ENCODE results near the gene DNASE1L3. TPM values are rescaled to one million over a fixed set of nuclear protein-coding genes. Genes with fewer than 3 reads are reported as not detected.

Gene DNASE1L3
- total RNA-seq, 5 donors from 2014 or later (not counting 1 experiment from before 2014, with no cell fraction given), result 0.30 to 0.73 (median 0.45) TPM; not detected in 1

DNA sequence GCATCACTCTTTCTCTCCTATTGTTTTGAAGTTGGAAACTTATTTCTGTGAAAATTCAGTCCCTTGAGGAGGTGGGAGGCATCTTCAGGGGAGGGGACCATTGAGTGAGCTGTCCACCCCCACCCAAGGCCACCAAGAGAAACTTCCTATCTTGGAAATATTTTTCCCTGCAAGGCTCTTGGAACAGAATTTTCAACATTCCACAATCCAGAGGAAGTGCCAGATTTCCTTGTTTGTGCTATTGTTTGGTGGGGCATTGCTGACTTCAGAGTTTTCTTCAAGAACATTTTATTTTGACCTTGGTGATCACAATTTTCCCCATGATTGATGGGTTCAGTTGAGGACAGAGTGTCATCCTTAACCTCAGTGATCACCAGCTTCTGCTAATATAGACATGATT is 12.0 kb downstream of the DNASE1L3 start:
- Histone ChIP-seq H3K9me3 (no peaks in the 10 kb centered on the region), H3K4me3 (ENCODE audit: control insufficient read depth in 1 of 2, extremely low read depth in 1 of 2, low read length in 1 of 2) (no peak overlapping the region), H3K4me1 (ENCODE audit: control insufficient read depth in 1 of 2, extremely low read depth in 1 of 2, insufficient read depth in 2 of 2, low read length in 2 of 2) (peaks cover 0 to 4% of the 10 kb centered on the region in 2 experiments), H3K27ac (ENCODE audit: low read length) (no peak overlapping the region), H3K27me3 (replicated peaks in 1 of 2; ENCODE audit: control insufficient read depth in 2 of 2, extremely low read depth in 1 of 2, insufficient read depth in 2 of 2, low read length in 1 of 2) (peaks cover 0 to 17% of the 10 kb centered on the region in 2 experiments), H3K36me3 (ENCODE audit: control insufficient read depth in 2 of 2, extremely low read depth in 1 of 2, insufficient read depth in 1 of 2, low read length in 1 of 2) (no peaks in the 10 kb centered on the region)
- POLR2A ChIA-PET, result interaction anchor here in 1 of 2 donors (0.7 kb wide), 1 partner anchor 75 kb away, joined by 5 read pairs; no protein-coding TSS in a partner anchor
- Mint-ChIP-seq H3K4me1 (peaks cover 2 to 12% (median 8%) of the 10 kb centered on the region in 3 donors), H3K36me3 (no peaks in the 10 kb centered on the region), H3K27ac (no peak overlapping the region), H3K27me3 (peaks cover 5 to 16% of the 10 kb centered on the region in 2 donors), H3K4me3 (no peak overlapping the region), H3K9me3 (peaks cover 0 to 5% (median 2%) of the 10 kb centered on the region in 3 donors)
- ATAC-seq (replicated peaks in 1 of 4), result no peak
- CTCF ChIA-PET, result no interaction called here
- DNase-seq, result no peak

DNA sequence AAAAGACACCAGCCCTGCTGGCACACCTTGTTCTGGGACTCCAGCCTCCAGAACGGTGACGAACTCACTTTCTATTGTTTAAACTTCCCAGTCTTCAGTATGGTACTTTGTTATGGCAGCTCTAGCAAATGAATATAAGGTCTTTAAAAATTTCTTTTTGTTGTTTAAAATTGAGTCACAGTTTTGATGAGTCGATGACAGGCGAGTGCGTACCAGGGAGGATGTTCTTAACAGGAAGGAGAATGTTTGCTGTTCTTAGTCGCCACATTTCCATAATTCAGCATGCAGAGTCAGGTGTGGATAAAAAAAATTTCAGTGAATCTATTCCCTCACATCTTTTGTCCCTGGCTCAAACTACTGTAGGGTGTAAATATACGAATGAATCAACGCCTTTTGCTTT is 12.4 kb downstream of the DNASE1L3 start:
- Histone ChIP-seq H3K36me3 (ENCODE audit: control insufficient read depth in 2 of 2, extremely low read depth in 1 of 2, insufficient read depth in 1 of 2, low read length in 1 of 2) (no peaks in the 10 kb centered on the region), H3K27me3 (replicated peaks in 1 of 2; ENCODE audit: control insufficient read depth in 2 of 2, extremely low read depth in 1 of 2, insufficient read depth in 2 of 2, low read length in 1 of 2) (peaks cover 0 to 14% of the 10 kb centered on the region in 2 experiments), H3K4me3 (ENCODE audit: control insufficient read depth in 1 of 2, extremely low read depth in 1 of 2, low read length in 1 of 2) (no peak overlapping the region), H3K27ac (ENCODE audit: low read length) (no peak overlapping the region), H3K4me1 (ENCODE audit: control insufficient read depth in 1 of 2, extremely low read depth in 1 of 2, insufficient read depth in 2 of 2, low read length in 2 of 2) (peaks cover 0 to 4% of the 10 kb centered on the region in 2 experiments), H3K9me3 (no peaks in the 10 kb centered on the region)
- no peak overlapping the region for H3K27ac Mint-ChIP-seq
- ChIA-PET POLR2A (no interaction called here), CTCF (interaction anchor here in 1 of 2 donors (0.6 kb wide), 1 partner anchor 19 kb away, joined by 10 read pairs; no protein-coding TSS in a partner anchor)
- no CpG with 5 or more reads among the region's 8 CpGs for WGBS (ENCODE audit: insufficient coverage)
- H3K9me3 Mint-ChIP-seq, result peaks cover 0 to 5% (median 2%) of the 10 kb centered on the region in 3 donors
- no peak overlapping the region for H3K4me3 Mint-ChIP-seq
- no peaks in the 10 kb centered on the region for H3K36me3 Mint-ChIP-seq
- DNase-seq (no peak), ATAC-seq (replicated peaks in 1 of 4) (no peak)
- H3K27me3 Mint-ChIP-seq, result peaks cover 5 to 16% of the 10 kb centered on the region in 2 donors
- peaks cover 2 to 12% (median 8%) of the 10 kb centered on the region in 3 donors for H3K4me1 Mint-ChIP-seq

DNA sequence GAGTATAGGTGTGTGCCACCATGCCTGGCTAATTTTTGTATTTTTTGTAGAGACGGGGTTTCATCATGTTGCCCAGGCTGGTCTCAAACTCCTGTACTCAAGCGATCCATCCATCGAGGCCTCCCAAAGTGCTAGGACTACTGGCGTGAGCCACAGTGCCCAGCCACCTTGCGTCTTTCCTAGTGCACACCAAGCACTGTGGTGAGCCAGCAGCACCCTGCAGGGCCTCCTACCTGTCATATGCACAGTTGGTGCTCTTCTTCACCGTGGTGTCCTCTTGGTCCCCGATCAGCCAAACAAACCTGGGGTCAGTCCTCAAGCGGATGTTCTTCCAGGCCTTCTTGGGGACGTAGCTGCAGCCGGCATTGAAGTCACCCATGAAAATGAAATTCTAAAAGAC is 13.2 kb downstream of the DNASE1L3 start:
- peaks cover 0 to 8% of the 10 kb centered on the region in 2 donors for H3K27me3 Mint-ChIP-seq
- DNase-seq, result no peak
- 92% methylated on average over 10 of the region's 10 CpGs for WGBS (ENCODE audit: insufficient coverage)

DNA sequence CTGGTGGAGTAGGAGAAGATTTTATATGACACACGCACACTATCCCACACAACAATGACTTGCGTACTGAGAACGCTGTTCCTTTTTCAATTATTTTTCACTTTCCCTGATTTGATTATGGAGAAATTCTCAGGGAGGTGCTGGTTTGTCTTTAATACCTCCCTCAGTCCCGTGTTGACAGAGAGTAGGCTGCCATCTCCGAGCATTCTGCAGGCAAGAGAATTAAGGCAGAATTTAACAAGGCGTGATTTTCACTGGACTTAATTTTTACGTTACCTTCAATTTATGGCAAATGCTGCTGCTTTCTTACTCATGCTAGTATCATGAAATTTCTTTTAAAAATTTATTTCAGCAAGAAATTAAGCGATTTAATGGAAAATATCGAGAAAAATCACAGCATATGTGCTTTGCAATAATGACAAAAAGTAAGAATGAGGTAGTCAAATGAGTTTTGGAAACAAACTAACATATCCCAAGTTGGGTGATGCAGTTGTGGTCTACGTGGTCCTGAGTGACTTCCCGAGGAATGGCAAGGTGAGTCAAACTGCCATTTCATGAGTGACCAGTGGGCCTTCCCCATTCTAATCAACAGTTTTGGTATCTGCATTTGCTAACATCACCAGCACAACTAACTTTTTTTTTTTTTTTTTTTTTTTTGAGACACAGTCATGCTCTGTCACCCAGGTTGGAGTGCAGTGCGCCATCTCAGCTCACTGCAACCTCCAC is 16.9 kb downstream of the DNASE1L3 start:
- WGBS (ENCODE audit: insufficient coverage), result 100% methylated on average over 3 of the region's 12 CpGs
- Mint-ChIP-seq H3K9me3 (no peaks in the 10 kb centered on the region), H3K36me3 (no peaks in the 10 kb centered on the region), H3K27me3 (no peaks in the 10 kb centered on the region), H3K27ac (no peak overlapping the region), H3K4me1 (no peaks in the 10 kb centered on the region), H3K4me3 (no peak overlapping the region)
- Histone ChIP-seq H3K27me3 (replicated peaks in 1 of 2; ENCODE audit: control insufficient read depth in 2 of 2, extremely low read depth in 1 of 2, insufficient read depth in 2 of 2, low read length in 1 of 2) (peaks cover 0 to 2% of the 10 kb centered on the region in 2 experiments), H3K4me1 (ENCODE audit: control insufficient read depth in 1 of 2, extremely low read depth in 1 of 2, insufficient read depth in 2 of 2, low read length in 2 of 2) (no peaks in the 10 kb centered on the region), H3K4me3 (ENCODE audit: control insufficient read depth in 1 of 2, extremely low read depth in 1 of 2, low read length in 1 of 2) (no peak overlapping the region), H3K9me3 (no peaks in the 10 kb centered on the region), H3K36me3 (ENCODE audit: control insufficient read depth in 2 of 2, extremely low read depth in 1 of 2, insufficient read depth in 1 of 2, low read length in 1 of 2) (no peaks in the 10 kb centered on the region), H3K27ac (ENCODE audit: low read length) (no peak overlapping the region)
- POLR2A ChIA-PET, result no interaction called here
- CTCF ChIA-PET, result no interaction called here
- DNase-seq (no peak), ATAC-seq (replicated peaks in 1 of 4) (no peak)

More for the DNA sequence above, 13.2 kb downstream of the DNASE1L3 start:
- Histone ChIP-seq H3K9me3 (no peaks in the 10 kb centered on the region), H3K27me3 (replicated peaks in 1 of 2; ENCODE audit: control insufficient read depth in 2 of 2, extremely low read depth in 1 of 2, insufficient read depth in 2 of 2, low read length in 1 of 2) (peaks cover 0 to 8% of the 10 kb centered on the region in 2 experiments), H3K4me1 (ENCODE audit: control insufficient read depth in 1 of 2, extremely low read depth in 1 of 2, insufficient read depth in 2 of 2, low read length in 2 of 2) (peaks cover 0 to 4% of the 10 kb centered on the region in 2 experiments), H3K36me3 (ENCODE audit: control insufficient read depth in 2 of 2, extremely low read depth in 1 of 2, insufficient read depth in 1 of 2, low read length in 1 of 2) (no peaks in the 10 kb centered on the region), H3K27ac (ENCODE audit: low read length) (no peak overlapping the region), H3K4me3 (ENCODE audit: control insufficient read depth in 1 of 2, extremely low read depth in 1 of 2, low read length in 1 of 2) (no peak overlapping the region)
- no peak for ATAC-seq (replicated peaks in 1 of 4)
- Mint-ChIP-seq H3K4me1 (peaks cover 2 to 10% (median 8%) of the 10 kb centered on the region in 3 donors), H3K4me3 (no peak overlapping the region), H3K27ac (no peak overlapping the region), H3K9me3 (peaks cover 0 to 5% (median 0%) of the 10 kb centered on the region in 3 donors), H3K36me3 (no peaks in the 10 kb centered on the region)
- ChIA-PET CTCF (interaction anchor here in 1 of 2 donors (0.6 kb wide), 1 partner anchor 19 kb away, joined by 10 read pairs; no protein-coding TSS in a partner anchor), POLR2A (no interaction called here)

DNA sequence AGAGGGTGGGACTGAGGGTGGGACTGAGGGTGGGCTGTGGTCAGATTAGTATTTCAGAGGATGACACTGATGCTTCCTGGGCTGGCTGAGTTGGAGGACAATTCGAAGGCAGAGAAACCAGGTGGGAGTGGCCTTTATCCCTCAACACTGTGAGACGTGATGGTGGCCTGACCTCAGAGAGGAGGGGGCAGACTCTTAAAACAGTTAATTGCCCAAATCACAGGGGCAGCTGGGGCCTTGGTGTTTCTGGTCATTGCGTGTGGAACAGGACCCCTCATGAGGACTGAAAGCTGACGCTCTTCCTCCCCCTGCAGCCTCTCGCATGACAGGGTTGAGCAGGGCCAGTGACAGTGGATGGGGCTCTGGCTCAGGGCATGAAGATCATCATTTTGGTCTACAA is 18.7 kb downstream of the DNASE1L3 start:
- DNase-seq, result no peak
- Mint-ChIP-seq H3K4me3 (no peak overlapping the region), H3K9me3 (no peaks in the 10 kb centered on the region), H3K36me3 (no peaks in the 10 kb centered on the region), H3K27ac (no peak overlapping the region), H3K4me1 (peaks cover 0 to 2% (median 2%) of the 10 kb centered on the region in 3 donors), H3K27me3 (no peaks in the 10 kb centered on the region)
- 53% methylated on average over 2 of the region's 5 CpGs for WGBS (ENCODE audit: insufficient coverage)
- Histone ChIP-seq H3K4me1 (ENCODE audit: control insufficient read depth in 1 of 2, extremely low read depth in 1 of 2, insufficient read depth in 2 of 2, low read length in 2 of 2) (peaks cover 0 to 5% of the 10 kb centered on the region in 2 experiments), H3K27ac (ENCODE audit: low read length) (no peak overlapping the region), H3K36me3 (ENCODE audit: control insufficient read depth in 2 of 2, extremely low read depth in 1 of 2, insufficient read depth in 1 of 2, low read length in 1 of 2) (no peaks in the 10 kb centered on the region), H3K4me3 (ENCODE audit: control insufficient read depth in 1 of 2, extremely low read depth in 1 of 2, low read length in 1 of 2) (no peak overlapping the region), H3K9me3 (no peaks in the 10 kb centered on the region), H3K27me3 (replicated peaks in 1 of 2; ENCODE audit: control insufficient read depth in 2 of 2, extremely low read depth in 1 of 2, insufficient read depth in 2 of 2, low read length in 1 of 2) (peaks cover 0 to 2% of the 10 kb centered on the region in 2 experiments)
- ChIA-PET POLR2A (no interaction called here), CTCF (interaction anchor here (0.6 kb wide), 2 partner anchors 221 to 391 kb away, joined by 3 read pairs; no protein-coding TSS in a partner anchor)
- ATAC-seq (replicated peaks in 1 of 4), result no peak

DNA sequence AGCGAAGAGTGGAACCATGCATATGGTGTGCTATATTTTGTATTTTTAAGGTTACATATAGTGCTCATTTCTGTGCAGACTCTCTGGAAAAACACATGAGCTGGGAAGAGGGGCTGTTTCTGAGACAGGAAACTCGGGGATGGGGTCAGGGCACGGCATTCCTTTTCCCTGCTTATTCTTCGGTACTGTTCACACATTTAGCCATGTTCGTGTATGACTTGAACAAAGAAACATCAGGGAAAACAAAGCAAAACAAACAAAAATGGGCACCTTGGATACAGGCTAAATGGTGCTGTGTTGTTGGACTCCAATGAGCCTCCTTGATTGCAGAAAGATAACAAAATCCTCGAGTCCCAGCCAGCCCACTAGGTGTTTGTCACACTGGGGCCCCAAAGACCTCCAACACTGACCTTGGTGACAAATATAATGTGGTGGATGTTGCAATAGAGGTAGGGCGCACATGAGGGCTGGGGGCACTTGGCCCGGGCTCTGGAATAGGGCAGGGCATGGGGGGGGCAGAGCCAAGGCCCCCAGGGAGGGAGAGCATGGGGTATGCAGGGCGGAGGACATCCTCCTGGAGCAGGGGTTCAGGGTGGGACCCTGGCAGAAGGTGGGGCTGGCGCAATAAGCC is 19.3 kb downstream of the DNASE1L3 start:
- no peaks in the 10 kb centered on the region for H3K27me3 Mint-ChIP-seq
- no peak overlapping the region for H3K4me3 ChIP-seq (ENCODE audit: control insufficient read depth in 1 of 2, extremely low read depth in 1 of 2, low read length in 1 of 2)
- H3K4me1 Mint-ChIP-seq, result peaks cover 0 to 2% (median 2%) of the 10 kb centered on the region in 3 donors
- ChIA-PET CTCF (interaction anchor here in 1 of 2 donors (0.6 kb wide), 1 partner anchor 221 kb away, joined by 3 read pairs; no protein-coding TSS in a partner anchor), POLR2A (no interaction called here)
- H3K9me3 Mint-ChIP-seq, result no peaks in the 10 kb centered on the region
- H3K4me3 Mint-ChIP-seq, result no peak overlapping the region
- DNase-seq (no peak), ATAC-seq (replicated peaks in 1 of 4) (no peak)
- H3K4me1 ChIP-seq (ENCODE audit: control insufficient read depth in 1 of 2, extremely low read depth in 1 of 2, insufficient read depth in 2 of 2, low read length in 2 of 2), result peaks cover 0 to 5% of the 10 kb centered on the region in 2 experiments
- whole genome bisulfite sequencing (ENCODE audit: insufficient coverage), result 70% methylated on average over 7 of the region's 10 CpGs
- H3K27ac Mint-ChIP-seq, result no peak overlapping the region
- no peaks in the 10 kb centered on the region for H3K9me3 ChIP-seq
- no peaks in the 10 kb centered on the region for H3K36me3 ChIP-seq (ENCODE audit: control insufficient read depth in 2 of 2, extremely low read depth in 1 of 2, insufficient read depth in 1 of 2, low read length in 1 of 2)
- no peak overlapping the region for H3K27ac ChIP-seq (ENCODE audit: low read length)
- H3K36me3 Mint-ChIP-seq, result no peaks in the 10 kb centered on the region
- peaks cover 0 to 2% of the 10 kb centered on the region in 2 experiments for H3K27me3 ChIP-seq (replicated peaks in 1 of 2; ENCODE audit: control insufficient read depth in 2 of 2, extremely low read depth in 1 of 2, insufficient read depth in 2 of 2, low read length in 1 of 2)

All from T-cell (primary cell).